ENCODE measurements around the gene ERP44. TPM values are rescaled to one million over a fixed set of nuclear protein-coding genes. Genes with fewer than 3 reads are reported as not detected.

Gene ERP44
- total RNA-seq, 1 experiment from 2014 or later, result 9.4 TPM

DNA sequence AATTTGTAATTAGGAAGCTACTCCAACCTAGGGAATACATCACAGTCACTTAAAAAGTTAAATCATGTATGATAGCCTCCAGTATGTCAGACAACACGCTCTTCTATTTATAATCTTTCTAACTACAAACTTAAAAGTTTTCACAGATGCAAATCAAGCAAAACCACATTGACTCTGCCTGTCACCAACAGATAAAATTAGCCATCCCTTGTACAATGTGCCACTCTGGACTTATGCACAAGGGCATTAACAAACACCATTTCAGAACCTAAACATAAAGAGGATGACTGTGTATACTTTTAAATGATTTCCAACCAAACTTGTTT, 14.7 kb downstream of the ERP44 start:
- TF ChIP-seq EZH2phosphoT487 (IDR thresholded peaks at IDR 0.05; ENCODE audit: borderline replicate concordance), result no peak
- no peak for TF ChIP-seq FOSL1 (IDR thresholded peaks at IDR 0.05; ENCODE audit: low read depth)
- TF ChIP-seq SRF (IDR thresholded peaks at IDR 0.05; ENCODE audit: low read depth), result no peak
- TF ChIP-seq, protein P1, sequence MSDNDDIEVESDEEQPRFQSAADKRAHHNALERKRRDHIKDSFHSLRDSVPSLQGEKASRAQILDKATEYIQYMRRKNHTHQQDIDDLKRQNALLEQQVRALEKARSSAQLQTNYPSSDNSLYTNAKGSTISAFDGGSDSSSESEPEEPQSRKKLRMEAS (IDR thresholded peaks at IDR 0.05), result no peak
- no peak for TF ChIP-seq SP1 (IDR thresholded peaks at IDR 0.05; ENCODE audit: low read depth)
- no peak for TF ChIP-seq POLR2AphosphoS5 (IDR thresholded peaks at IDR 0.05; ENCODE audit: low read depth, low read length)
- TF ChIP-seq EGR1 (IDR thresholded peaks at IDR 0.05; ENCODE audit: low read depth), result no peak
- ChIA-PET RAD21 (ENCODE audit: low non-redundant PET in 1 of 2, low total read pairs in 2 of 2, uncharacterized antibody in 2 of 2, unreplicated experiment in 2 of 2) (no interaction called here), CTCF (interaction anchor here (1.5 kb wide), 1 partner anchor 518 kb away, joined by 3 read pairs; no protein-coding TSS in a partner anchor), POLR2A (no interaction called here)
- DNase-seq (ENCODE audit: low read depth, low spot score), result no peak
- H3K9me2 ChIP-seq (ENCODE audit: insufficient read depth), result no peaks in the 10 kb centered on the region
- no peaks in the 10 kb centered on the region for H3K9me3 ChIP-seq (ENCODE audit: control insufficient read depth in 1 of 2, insufficient read depth in 1 of 2, low read depth in 1 of 2, low read length in 2 of 2)
- H3K4me1 ChIP-seq (ENCODE audit: control insufficient read depth in 1 of 2, insufficient read depth in 2 of 2, low read length in 2 of 2), result no peaks in the 10 kb centered on the region
- no peaks in the 10 kb centered on the region for H3K27me3 ChIP-seq (ENCODE audit: insufficient read depth, low read length)
- no peak overlapping the region for H3K4me3 ChIP-seq (replicated peaks in 1 of 2; ENCODE audit: low read depth in 1 of 2, low read length in 2 of 2)
- no TSS peak for BruUV-seq (replicated peaks)
- no peak overlapping the region for H3K4me2 ChIP-seq (ENCODE audit: low read length)
- intact Hi-C loops (cut with micrococcal nuclease), result no loop called here
- no peak overlapping the region for H3K9ac ChIP-seq (ENCODE audit: low read length)
- peaks cover 12% of the 10 kb centered on the region; the same call in 1 of the 2 replicates for H4K20me1 ChIP-seq (ENCODE audit: insufficient read depth)
- H3K79me2 ChIP-seq (ENCODE audit: insufficient read depth, low read length), result peaks cover 83% of the 10 kb centered on the region
- H3K27ac ChIP-seq (ENCODE audit: low read depth, low read length), result no peak overlapping the region
- H3K36me3 ChIP-seq (ENCODE audit: control insufficient read depth in 1 of 2, insufficient read depth in 2 of 2, low read length in 2 of 2), result no peaks in the 10 kb centered on the region
- no peak overlapping the region for H2AFZ ChIP-seq (ENCODE audit: low read depth, low read length, poor library complexity, severe bottlenecking)
- no peak for ATAC-seq

DNA sequence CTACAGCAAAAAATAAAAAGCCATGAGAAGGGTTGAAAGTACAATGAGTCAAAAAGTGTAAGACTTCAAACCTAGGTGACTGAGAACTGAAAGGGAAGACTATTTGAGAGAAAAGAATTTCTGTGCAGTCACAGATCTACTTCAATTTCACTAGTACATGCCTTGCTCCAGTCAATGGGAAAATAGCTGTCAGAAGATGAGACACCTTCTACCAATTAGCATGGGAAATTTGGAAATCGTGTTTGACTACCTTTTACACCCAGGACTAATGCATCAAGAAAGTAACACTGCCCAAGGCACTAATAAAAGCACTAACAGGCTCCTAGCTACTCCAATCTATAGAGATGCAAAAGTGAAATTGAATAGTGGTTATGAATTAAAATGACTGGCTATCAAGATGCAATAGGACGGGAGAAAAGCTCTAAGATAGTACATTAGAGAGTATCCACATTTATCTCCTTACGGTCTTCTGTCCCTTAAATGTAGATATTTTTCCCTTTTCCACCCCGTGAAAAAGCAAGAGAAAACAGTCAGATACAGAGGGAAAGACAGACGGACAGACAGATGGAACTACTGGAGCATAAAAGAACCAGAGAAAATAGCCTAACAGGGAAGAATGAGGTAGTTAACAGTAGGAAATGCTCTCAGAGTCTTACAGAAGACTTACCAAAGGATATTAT, 15.2 kb downstream of the ERP44 start:
- Histone ChIP-seq H3K4me2 (ENCODE audit: low read length) (no peak overlapping the region), H3K4me3 (replicated peaks in 1 of 2; ENCODE audit: low read depth in 1 of 2, low read length in 2 of 2) (no peak overlapping the region), H3K9me2 (ENCODE audit: insufficient read depth) (no peaks in the 10 kb centered on the region), H3K4me1 (ENCODE audit: control insufficient read depth in 1 of 2, insufficient read depth in 2 of 2, low read length in 2 of 2) (no peaks in the 10 kb centered on the region), H3K27me3 (ENCODE audit: insufficient read depth, low read length) (no peaks in the 10 kb centered on the region), H3K9me3 (ENCODE audit: control insufficient read depth in 1 of 2, insufficient read depth in 1 of 2, low read depth in 1 of 2, low read length in 2 of 2) (no peaks in the 10 kb centered on the region), H3K36me3 (ENCODE audit: control insufficient read depth in 1 of 2, insufficient read depth in 2 of 2, low read length in 2 of 2) (no peaks in the 10 kb centered on the region), H4K20me1 (ENCODE audit: insufficient read depth) (peaks cover 12% of the 10 kb centered on the region; the same call in 1 of the 2 replicates), H2AFZ (ENCODE audit: low read depth, low read length, poor library complexity, severe bottlenecking) (no peak overlapping the region), H3K9ac (ENCODE audit: low read length) (no peak overlapping the region), H3K27ac (ENCODE audit: low read depth, low read length) (no peak overlapping the region), H3K79me2 (ENCODE audit: insufficient read depth, low read length) (peaks cover 78% of the 10 kb centered on the region)
- TF ChIP-seq CBX3 (IDR thresholded peaks at IDR 0.05; ENCODE audit: low read depth) (no peak), POLR2AphosphoS5 (IDR thresholded peaks at IDR 0.05; ENCODE audit: low read depth, low read length) (no peak), ZNF274 (IDR thresholded peaks at IDR 0.05; ENCODE audit: low read depth, low read length) (no peak)
- ATAC-seq (no peak), DNase-seq (ENCODE audit: low read depth, low spot score) (no peak)
- intact Hi-C loops (cut with micrococcal nuclease), result no loop called here
- CTCF ChIA-PET, result interaction anchor here (1.5 kb wide), 1 partner anchor 518 kb away, joined by 3 read pairs; no protein-coding TSS in a partner anchor
- BruUV-seq (replicated peaks), result no TSS peak
- RAD21 ChIA-PET (ENCODE audit: low non-redundant PET in 1 of 2, low total read pairs in 2 of 2, uncharacterized antibody in 2 of 2, unreplicated experiment in 2 of 2), result no interaction called here
- POLR2A ChIA-PET, result no interaction called here

Data from HCT116 (cell line).